Pancreas (tissue), 10 donors: Measurements from ENCODE around the gene TMC1. TPM values are rescaled to one million over a fixed set of nuclear protein-coding genes. Genes with fewer than 3 reads are reported as not detected.
"Not testable (repeated sequence)": the region's sequence is repeated elsewhere in the genome, so short reads cannot be mapped to it uniquely, and the experiment has no call there.

ENCODE experiments used
- ATAC-seq, 4 donors: fragments of 200-7000 bp; cut with Tn5 transposase; one replicate each; pipeline versions ENCODE4 v1.8.0 to v1.9.1; 2020; ENCODE audit warnings: mild to moderate bottlenecking in 4 of 4, moderate library complexity in 4 of 4
- DNase-seq, 6 donors: peaks; one replicate each; pipeline ENCODE4 v3.0.0-alpha.2; 2020
- FAIRE-seq: peaks from 2 replicates; lab custom pipeline; 2012; peaks lifted over from hg19 to GRCh38; lab: Jason Lieb, UNC
- H3K27ac ChIP-seq, 4 donors: fragments of 200-600 bp; sonication (generic); 1 replicate in 3 of 4; 2 replicates in 1 of 4; pipeline versions ENCODE4 v1.5.0 to v1.8.0; 2020
- H3K27me3 ChIP-seq, 4 donors: fragments of 200-600 bp; one replicate each; pipeline ENCODE4 v1.8.0; 2021
- H3K36me3 ChIP-seq, 3 donors: fragments of 200-600 bp; sonication (generic) in 1 of 3; one replicate each; pipeline versions ENCODE4 v1.5.0 to v1.8.0; 2020 to 2021
- H3K4me1 ChIP-seq, 3 donors: fragments of 200-600 bp; one replicate each; pipeline ENCODE4 v1.8.0; 2021
- H3K4me3 ChIP-seq, 4 donors: fragments of 200-600 bp; sonication (generic) in 2 of 4; one replicate each; pipeline versions ENCODE4 v1.5.0 to v1.8.0; 2020 to 2021
- H3K9me3 ChIP-seq, 4 donors: fragments of 200-600 bp; one replicate each; pipeline ENCODE4 v1.8.0; 2021
- CTCF ChIP-seq, 4 donors: fragments of 200-600 bp; sonication (generic) in 3 of 4; IDR thresholded peaks; one replicate each; pipeline versions ENCODE4 v1.5.0 to v1.8.0; 2021; ENCODE audit warnings: antibody characterized with exemption in 4 of 4
- WGBS, 2 donors: extraction: QIAGEN DNeasy Blood & Tissue Kit; methylation state at CpG; one replicate each; pipeline ENCODE4 v1.1.7; 2013; 5-methylcytosine and 5-hydroxymethylcytosine counted together
- intact Hi-C, 3 donors: fragments of 100-400 bp; cut with DNase I; formaldehyde crosslinking; loops; one replicate each; pipeline versions ENCODE4 v1.11.1 to v1.14.2; 2022
- polyA plus RNA-seq, 2 donors: library from polyadenylated mRNA; stranded (reverse); fragments of 200-250 nt; gene quantifications; one replicate each; pipeline ENCODE4 v1.2.3, GENCODE V29; 2013
- total RNA-seq, 6 donors: library from RNA; stranded (reverse); fragmentation: NEBNext Ultra II Directional in 4 of 6; extraction: Animal tissue kit (Norgen Biotek cat#: 25700) in 4 of 6; gene quantifications; one replicate each; pipeline versions ENCODE4 v1.2.1 to v1.2.4, GENCODE V29; 2021 to 2023
- donor health status: healthy with polysubstance abuse.
- donor health status: DM: no; HTN: no; CAD: no; lungs with moderate emphysema.
- donor health status: DM: no; HTN: no; CAD: no.
- donor health status: control.
- donor health status: control.
- donor health status: Bipolar disorder and iron deficiency.
- donor health status: DM: yes; HTN: yes; CAD: no.
- donor health status: DM: no; HTN: no; CAD: no.
- donor health status: DM: no; HTN: no; CAD: no.
- donor health status: DM: yes; HTN: yes; CAD: no.

Gene TMC1
- total RNA-seq (not detected), polyA plus RNA-seq (not detected)

DNA sequence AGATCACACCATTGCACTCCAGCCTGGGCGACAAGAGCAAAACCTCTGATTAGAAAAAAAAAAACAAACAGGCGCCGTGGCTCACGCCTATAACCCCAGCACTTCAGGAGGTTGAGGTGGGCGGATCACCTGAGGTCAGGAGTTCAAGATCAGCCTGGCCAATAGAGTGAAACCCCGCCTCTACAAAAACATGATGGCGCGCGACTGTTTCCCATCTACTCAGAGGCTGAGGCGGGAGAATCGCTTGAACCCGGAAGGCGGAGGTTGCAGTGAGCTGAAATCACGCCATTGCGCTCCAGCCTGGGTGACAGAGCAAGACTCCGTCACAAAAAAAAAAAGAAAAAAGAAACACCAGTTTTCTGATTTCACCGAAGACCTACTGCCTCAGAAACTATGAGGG lies at the start of gene TMC1:
TMC1 (plus strand) TSS at position 193 of the 400 bp plus-strand sequence. CDS start 127,041 bp downstream, outside the sequence.
- ATAC-seq, FAIRE-seq, H3K27ac ChIP-seq, H3K9me3 ChIP-seq, H3K4me1 ChIP-seq, H3K4me3 ChIP-seq, H3K27me3 ChIP-seq, H3K36me3 ChIP-seq, DNase-seq, intact Hi-C loops: not testable (repeated sequence)
- 97% methylated on average over 17 of the region's 17 CpGs for WGBS, 2 donors

GRCh38 chr9:72473474-72474261 lies 47.7 kb upstream of the TMC1 start:
- TF ChIP-seq CTCF (IDR thresholded peaks at IDR 0.05), result no peak
- H3K9me3 ChIP-seq, result no peaks in the 10 kb centered on the region
- peak overlapping the region in 2 of 4 donors; percentile 24 to 34 for H3K27ac ChIP-seq
- H3K27me3 ChIP-seq, result no peaks in the 10 kb centered on the region
- ATAC-seq (peak in 1 of 4 donors; percentile 35), FAIRE-seq (no peak), DNase-seq (no peak)
- 73 to 78% methylated on average over 1 of the region's 1 CpG for WGBS, 2 donors
- intact Hi-C loops, result no loop called here
- no peak overlapping the region for H3K4me3 ChIP-seq
- peaks cover 9 to 27% (median 20%) of the 10 kb centered on the region in 3 donors for H3K4me1 ChIP-seq
- no peaks in the 10 kb centered on the region for H3K36me3 ChIP-seq

- FAIRE-seq, result no peak
- no peaks in the 10 kb centered on the region for H3K9me3 ChIP-seq
Observed at GRCh38 chr9:72474676-72475075, 46.7 kb upstream of the TMC1 start.

GRCh38 chr9:72476100-72476499 lies 45.3 kb upstream of the TMC1 start:
- Histone ChIP-seq H3K4me3 (no peak overlapping the region), H3K9me3 (no peaks in the 10 kb centered on the region), H3K36me3 (no peaks in the 10 kb centered on the region), H3K4me1 (peaks cover 9 to 27% (median 20%) of the 10 kb centered on the region in 3 donors), H3K27me3 (no peaks in the 10 kb centered on the region), H3K27ac (no peak overlapping the region)
- no peak for TF ChIP-seq CTCF (IDR thresholded peaks at IDR 0.05)
- FAIRE-seq, result no peak
- DNase-seq, result no peak
- intact Hi-C loops, result no loop called here
- peak; percentile 29 to 46 (median 36) for ATAC-seq
- 59 to 65% methylated on average over 3 of the region's 3 CpGs for WGBS, 2 donors

More at GRCh38 chr9:72474676-72475075, 46.7 kb upstream of the TMC1 start:
- DNase-seq (no peak), ATAC-seq (no peak)
- TF ChIP-seq CTCF (IDR thresholded peaks at IDR 0.05), result no peak
- Histone ChIP-seq H3K27me3 (no peaks in the 10 kb centered on the region), H3K36me3 (no peaks in the 10 kb centered on the region), H3K4me1 (peaks cover 9 to 27% (median 20%) of the 10 kb centered on the region in 3 donors), H3K27ac (no peak overlapping the region), H3K4me3 (no peak overlapping the region)
- WGBS, 2 donors, result 84 to 88% methylated on average over 2 of the region's 2 CpGs
- intact Hi-C loops, result no loop called here

DNA sequence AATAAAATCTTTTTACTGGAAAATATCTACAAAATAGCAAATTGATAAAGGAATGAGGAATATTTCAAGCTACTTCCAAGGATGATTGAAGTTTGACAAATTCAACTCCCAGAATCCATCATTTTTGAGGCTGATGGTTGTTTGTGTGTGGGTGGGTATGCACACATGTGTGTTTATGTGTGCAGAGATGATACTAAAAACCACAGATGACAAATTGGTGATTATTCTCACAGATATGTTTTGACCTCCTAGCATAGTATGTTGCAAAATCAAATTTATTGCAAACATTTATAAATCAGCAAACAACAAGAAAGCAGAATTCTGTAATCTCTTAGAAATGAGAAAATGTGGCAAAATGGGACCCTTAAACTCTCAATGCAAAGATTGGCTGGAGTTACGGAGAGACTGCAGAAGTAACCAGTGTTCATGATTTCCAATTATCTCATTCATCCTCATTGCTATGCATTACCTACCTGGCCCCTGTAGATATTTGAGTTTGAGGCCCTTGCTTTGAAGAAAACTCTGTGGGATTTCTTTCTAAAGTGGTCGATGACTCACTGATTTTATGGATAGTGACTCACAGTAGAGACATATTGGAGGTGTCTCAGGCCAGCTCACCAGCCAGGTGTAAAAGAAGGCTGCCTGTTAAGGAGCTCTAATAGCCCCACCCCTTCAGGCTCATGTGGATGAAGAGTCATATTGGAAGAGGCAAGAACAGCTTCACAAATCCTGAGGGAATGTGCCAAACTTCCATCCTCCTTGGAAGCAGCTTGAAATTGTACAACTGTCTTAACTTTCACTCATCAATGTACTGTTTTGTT lies 44.6 kb upstream of the TMC1 start:
- intact Hi-C loops, result no loop called here
- FAIRE-seq, result no peak
- no peaks in the 10 kb centered on the region for H3K9me3 ChIP-seq
- H3K27ac ChIP-seq, result peak overlapping the region in 2 of 4 donors; percentile 74 to 83
- H3K4me1 ChIP-seq, result peaks cover 9 to 27% (median 20%) of the 10 kb centered on the region in 3 donors
- H3K27me3 ChIP-seq, result no peaks in the 10 kb centered on the region
- ATAC-seq, result peak; percentile 68 to 86 (median 72)
- no peak for TF ChIP-seq CTCF (IDR thresholded peaks at IDR 0.05)
- peak in 3 of 6 donors; percentile 30 to 59 (median 39) for DNase-seq
- no peaks in the 10 kb centered on the region for H3K36me3 ChIP-seq
- H3K4me3 ChIP-seq, result no peak overlapping the region
- WGBS, 2 donors, result 67 to 74% methylated on average over 2 of the region's 2 CpGs
